HEK293 (cell line): ENCODE results near the gene CCDC120.

Source experiments
- BCL11B ChIP-seq: fragments of 450-650 bp; formaldehyde crosslinking; IDR thresholded peaks from 2 replicates; pipeline ENCODE4 v1.5.1; 2016; ENCODE audit warnings: low read depth, missing biosample characterization, missing genetic modification characterization
- IKZF3 ChIP-seq: fragments of 450-650 bp; IDR thresholded peaks from 2 replicates; pipeline ENCODE4 v1.5.0; 2018; ENCODE audit warnings: missing biosample characterization, mild to moderate bottlenecking, missing genetic modification characterization, moderate library complexity
- YY1 ChIP-seq: fragments of 450-650 bp; formaldehyde crosslinking; IDR thresholded peaks from 2 replicates; pipeline ENCODE4 v1.5.1; 2018; ENCODE audit warnings: missing biosample characterization, missing genetic modification characterization
- YY2 ChIP-seq: fragments of 450-650 bp; formaldehyde crosslinking; IDR thresholded peaks from 2 replicates; pipeline ENCODE4 v1.5.1; 2016; ENCODE audit warnings: missing biosample characterization, missing genetic modification characterization
- ZBTB20 ChIP-seq: fragments of 450-650 bp; formaldehyde crosslinking; IDR thresholded peaks from 2 replicates; pipeline ENCODE4 v1.5.1; 2016; ENCODE audit warnings: missing biosample characterization, missing genetic modification characterization
- ZFP37 ChIP-seq: fragments of 450-650 bp; formaldehyde crosslinking; IDR thresholded peaks from 2 replicates; pipeline ENCODE4 v1.5.1; 2016; ENCODE audit warnings: missing biosample characterization, missing genetic modification characterization
- ZFP41 ChIP-seq: fragments of 450-650 bp; formaldehyde crosslinking; IDR thresholded peaks from 2 replicates; pipeline ENCODE4 v1.5.1; 2016; ENCODE audit warnings: missing biosample characterization, missing genetic modification characterization, borderline replicate concordance
- ZNF112 ChIP-seq: fragments of 450-650 bp; formaldehyde crosslinking; IDR thresholded peaks from 2 replicates; pipeline ENCODE4 v1.5.0; 2017; ENCODE audit warnings: missing biosample characterization, missing genetic modification characterization
- ZNF121 ChIP-seq: fragments of 450-650 bp; formaldehyde crosslinking; IDR thresholded peaks from 2 replicates; pipeline ENCODE4 v1.5.1; 2016; ENCODE audit warnings: missing biosample characterization, missing genetic modification characterization
- ZNF132 ChIP-seq: fragments of 450-650 bp; formaldehyde crosslinking; IDR thresholded peaks from 2 replicates; pipeline ENCODE4 v1.5.1; 2017; ENCODE audit warnings: missing biosample characterization, missing genetic modification characterization, borderline replicate concordance
- ZNF157 ChIP-seq: fragments of 450-650 bp; formaldehyde crosslinking; IDR thresholded peaks from 2 replicates; pipeline ENCODE4 v1.5.1; 2016; ENCODE audit warnings: missing biosample characterization, missing genetic modification characterization
- ZNF23 ChIP-seq: fragments of 450-650 bp; formaldehyde crosslinking; IDR thresholded peaks from 2 replicates; pipeline ENCODE4 v1.5.1; 2016; ENCODE audit warnings: missing biosample characterization, missing genetic modification characterization, borderline replicate concordance
- ZNF366 ChIP-seq: fragments of 450-650 bp; formaldehyde crosslinking; conservative IDR thresholded peaks from 2 replicates; pipeline ENCODE4 v1.5.1; 2016; ENCODE audit warnings: missing biosample characterization, missing genetic modification characterization
- ZNF404 ChIP-seq: fragments of 450-650 bp; formaldehyde crosslinking; IDR thresholded peaks from 2 replicates; pipeline ENCODE4 v1.5.1; 2017; ENCODE audit warnings: missing biosample characterization, missing genetic modification characterization
- ZNF426 ChIP-seq: fragments of 450-650 bp; formaldehyde crosslinking; IDR thresholded peaks from 2 replicates; pipeline ENCODE4 v1.5.1; 2017; ENCODE audit warnings: missing biosample characterization, missing genetic modification characterization, mild to moderate bottlenecking, inconsistent platforms, moderate library complexity
- ZNF544 ChIP-seq: fragments of 450-650 bp; formaldehyde crosslinking; IDR thresholded peaks from 2 replicates; pipeline ENCODE4 v1.5.0; 2017; ENCODE audit warnings: missing biosample characterization, missing genetic modification characterization
- ZNF560 ChIP-seq: fragments of 450-650 bp; formaldehyde crosslinking; IDR thresholded peaks from 2 replicates; pipeline ENCODE4 v1.5.1; 2017; ENCODE audit warnings: missing biosample characterization, missing genetic modification characterization, borderline replicate concordance
- ZNF596 ChIP-seq: fragments of 450-650 bp; IDR thresholded peaks from 2 replicates; pipeline ENCODE4 v1.5.0; 2018; ENCODE audit warnings: missing biosample characterization, mild to moderate bottlenecking, missing genetic modification characterization, moderate library complexity
- ZNF664 ChIP-seq: fragments of 450-650 bp; formaldehyde crosslinking; IDR thresholded peaks from 2 replicates; pipeline ENCODE4 v1.5.1; 2016; ENCODE audit warnings: missing biosample characterization, missing genetic modification characterization
- ZNF776 ChIP-seq: fragments of 450-650 bp; formaldehyde crosslinking; IDR thresholded peaks from 2 replicates; pipeline ENCODE4 v1.5.0; 2017; ENCODE audit warnings: missing biosample characterization, missing genetic modification characterization, borderline replicate concordance
- ZNF791 ChIP-seq: fragments of 450-650 bp; formaldehyde crosslinking; IDR thresholded peaks from 2 replicates; pipeline ENCODE4 v1.5.1; 2016; ENCODE audit warnings: missing biosample characterization, missing genetic modification characterization
- TF ChIP-seq, protein P1 (sequence below): fragments of 450-650 bp; formaldehyde crosslinking; IDR thresholded peaks from 2 replicates; pipeline ENCODE4 v1.5.1; 2016; ENCODE audit warnings: missing biosample characterization, missing genetic modification characterization
- TF ChIP-seq, protein P2 (sequence below): fragments of 450-650 bp; formaldehyde crosslinking; IDR thresholded peaks from 2 replicates; pipeline ENCODE4 v1.5.1; 2016; ENCODE audit warnings: missing biosample characterization, missing genetic modification characterization
- TF ChIP-seq, protein P3 (sequence below): IDR thresholded peaks from 2 replicates; pipeline ENCODE4 v1.6.1; 2011; ENCODE audit warnings: mild to moderate bottlenecking, low read depth, low read length, borderline replicate concordance
- TF ChIP-seq, protein P4 (sequence below): fragments of 450-650 bp; formaldehyde crosslinking; IDR thresholded peaks from 2 replicates; pipeline ENCODE4 v1.5.1; 2016; ENCODE audit warnings: missing biosample characterization, missing genetic modification characterization, borderline replicate concordance
- TF ChIP-seq, protein P5 (sequence below): fragments of 450-650 bp; formaldehyde crosslinking; IDR thresholded peaks from 2 replicates; pipeline ENCODE4 v1.5.1; 2016; ENCODE audit warnings: missing biosample characterization, missing genetic modification characterization

CCDC120 gene

DNA sequence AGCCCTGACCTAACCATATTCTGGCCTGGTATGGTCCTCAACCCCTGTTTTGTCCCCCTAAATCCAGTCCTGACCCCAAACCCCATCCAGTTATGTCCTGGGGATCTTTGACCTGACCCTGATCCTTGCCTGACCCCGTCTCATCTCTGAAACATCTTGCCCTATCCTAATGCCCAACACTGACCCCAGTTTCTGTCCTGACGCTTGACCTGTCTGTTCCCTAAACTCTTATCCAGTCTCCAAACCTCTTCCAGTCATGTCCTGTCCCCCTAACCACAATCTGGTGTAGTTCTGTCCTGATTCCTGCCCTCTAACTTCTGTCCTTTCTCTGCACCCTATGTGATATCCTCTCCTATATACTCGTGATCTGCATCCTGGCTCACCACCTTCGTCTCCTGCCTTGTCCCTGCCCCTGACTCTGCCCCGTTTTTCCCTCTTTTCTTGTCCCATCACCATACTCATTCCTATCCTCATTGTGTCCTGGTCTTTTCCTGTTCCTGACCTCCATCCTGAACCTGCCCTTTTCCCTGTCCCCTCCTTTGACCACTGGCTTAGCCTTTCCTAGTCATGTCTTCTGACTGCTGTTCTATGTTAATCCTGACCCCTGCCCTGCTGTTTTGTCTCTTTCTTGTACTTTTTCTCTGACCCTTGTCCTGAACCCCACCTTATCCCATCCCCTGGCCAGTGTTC is 4.6 kb upstream of the CCDC120 start (continued):
- TF ChIP-seq, protein P1, sequence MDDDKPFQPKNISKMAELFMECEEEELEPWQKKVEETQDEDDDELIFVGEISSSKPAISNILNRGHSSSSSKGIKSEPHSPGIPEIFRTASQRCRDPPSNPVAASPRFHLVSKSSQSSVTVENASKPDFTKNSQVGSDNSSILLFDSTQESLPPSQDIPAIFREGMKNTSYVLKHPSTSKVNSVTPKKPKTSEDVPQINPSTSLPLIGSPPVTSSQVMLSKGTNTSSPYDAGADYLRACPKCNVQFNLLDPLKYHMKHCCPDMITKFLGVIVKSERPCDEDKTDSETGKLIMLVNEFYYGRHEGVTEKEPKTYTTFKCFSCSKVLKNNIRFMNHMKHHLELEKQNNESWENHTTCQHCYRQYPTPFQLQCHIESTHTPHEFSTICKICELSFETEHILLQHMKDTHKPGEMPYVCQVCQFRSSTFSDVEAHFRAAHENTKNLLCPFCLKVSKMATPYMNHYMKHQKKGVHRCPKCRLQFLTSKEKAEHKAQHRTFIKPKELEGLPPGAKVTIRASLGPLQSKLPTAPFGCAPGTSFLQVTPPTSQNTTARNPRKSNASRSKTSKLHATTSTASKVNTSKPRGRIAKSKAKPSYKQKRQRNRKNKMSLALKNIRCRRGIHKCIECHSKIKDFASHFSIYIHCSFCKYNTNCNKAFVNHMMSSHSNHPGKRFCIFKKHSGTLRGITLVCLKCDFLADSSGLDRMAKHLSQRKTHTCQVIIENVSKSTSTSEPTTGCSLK (tag by site-specific recombination), result no peak
- no peak for TF ChIP-seq YY1 (tag by site-specific recombination)
- TF ChIP-seq, protein P2, sequence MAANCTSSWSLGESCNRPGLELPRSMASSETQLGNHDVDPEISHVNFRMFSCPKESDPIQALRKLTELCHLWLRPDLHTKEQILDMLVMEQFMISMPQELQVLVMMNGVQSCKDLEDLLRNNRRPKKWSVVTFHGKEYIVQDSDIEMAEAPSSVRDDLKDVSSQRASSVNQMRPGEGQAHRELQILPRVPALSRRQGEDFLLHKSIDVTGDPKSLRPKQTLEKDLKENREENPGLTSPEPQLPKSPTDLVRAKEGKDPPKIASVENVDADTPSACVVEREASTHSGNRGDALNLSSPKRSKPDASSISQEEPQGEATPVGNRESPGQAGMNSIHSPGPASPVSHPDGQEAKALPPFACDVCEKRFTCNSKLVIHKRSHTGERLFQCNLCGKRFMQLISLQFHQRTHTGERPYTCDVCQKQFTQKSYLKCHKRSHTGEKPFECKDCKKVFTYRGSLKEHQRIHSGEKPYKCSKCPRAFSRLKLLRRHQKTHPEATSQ (tag by site-specific recombination), result peak; percentile 23; the same call in 1 of the 2 replicates
- no peak for TF ChIP-seq ZNF157 (tag by site-specific recombination)
- no peak for TF ChIP-seq ZNF121
- no peak for TF ChIP-seq ZNF404 (tag by site-specific recombination)
- no peak for TF ChIP-seq ZNF664 (tag by site-specific recombination)
- no peak for TF ChIP-seq ZNF132 (tag by site-specific recombination)
- TF ChIP-seq IKZF3 (tag by site-specific recombination), result no peak
- TF ChIP-seq ZNF366 (tag by site-specific recombination), result peak; percentile 38
- TF ChIP-seq, protein P3, sequence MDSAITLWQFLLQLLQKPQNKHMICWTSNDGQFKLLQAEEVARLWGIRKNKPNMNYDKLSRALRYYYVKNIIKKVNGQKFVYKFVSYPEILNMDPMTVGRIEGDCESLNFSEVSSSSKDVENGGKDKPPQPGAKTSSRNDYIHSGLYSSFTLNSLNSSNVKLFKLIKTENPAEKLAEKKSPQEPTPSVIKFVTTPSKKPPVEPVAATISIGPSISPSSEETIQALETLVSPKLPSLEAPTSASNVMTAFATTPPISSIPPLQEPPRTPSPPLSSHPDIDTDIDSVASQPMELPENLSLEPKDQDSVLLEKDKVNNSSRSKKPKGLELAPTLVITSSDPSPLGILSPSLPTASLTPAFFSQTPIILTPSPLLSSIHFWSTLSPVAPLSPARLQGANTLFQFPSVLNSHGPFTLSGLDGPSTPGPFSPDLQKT, result no peak
- no peak for TF ChIP-seq ZFP41
- no peak for TF ChIP-seq ZFP37 (tag by site-specific recombination)
- TF ChIP-seq, protein P4, sequence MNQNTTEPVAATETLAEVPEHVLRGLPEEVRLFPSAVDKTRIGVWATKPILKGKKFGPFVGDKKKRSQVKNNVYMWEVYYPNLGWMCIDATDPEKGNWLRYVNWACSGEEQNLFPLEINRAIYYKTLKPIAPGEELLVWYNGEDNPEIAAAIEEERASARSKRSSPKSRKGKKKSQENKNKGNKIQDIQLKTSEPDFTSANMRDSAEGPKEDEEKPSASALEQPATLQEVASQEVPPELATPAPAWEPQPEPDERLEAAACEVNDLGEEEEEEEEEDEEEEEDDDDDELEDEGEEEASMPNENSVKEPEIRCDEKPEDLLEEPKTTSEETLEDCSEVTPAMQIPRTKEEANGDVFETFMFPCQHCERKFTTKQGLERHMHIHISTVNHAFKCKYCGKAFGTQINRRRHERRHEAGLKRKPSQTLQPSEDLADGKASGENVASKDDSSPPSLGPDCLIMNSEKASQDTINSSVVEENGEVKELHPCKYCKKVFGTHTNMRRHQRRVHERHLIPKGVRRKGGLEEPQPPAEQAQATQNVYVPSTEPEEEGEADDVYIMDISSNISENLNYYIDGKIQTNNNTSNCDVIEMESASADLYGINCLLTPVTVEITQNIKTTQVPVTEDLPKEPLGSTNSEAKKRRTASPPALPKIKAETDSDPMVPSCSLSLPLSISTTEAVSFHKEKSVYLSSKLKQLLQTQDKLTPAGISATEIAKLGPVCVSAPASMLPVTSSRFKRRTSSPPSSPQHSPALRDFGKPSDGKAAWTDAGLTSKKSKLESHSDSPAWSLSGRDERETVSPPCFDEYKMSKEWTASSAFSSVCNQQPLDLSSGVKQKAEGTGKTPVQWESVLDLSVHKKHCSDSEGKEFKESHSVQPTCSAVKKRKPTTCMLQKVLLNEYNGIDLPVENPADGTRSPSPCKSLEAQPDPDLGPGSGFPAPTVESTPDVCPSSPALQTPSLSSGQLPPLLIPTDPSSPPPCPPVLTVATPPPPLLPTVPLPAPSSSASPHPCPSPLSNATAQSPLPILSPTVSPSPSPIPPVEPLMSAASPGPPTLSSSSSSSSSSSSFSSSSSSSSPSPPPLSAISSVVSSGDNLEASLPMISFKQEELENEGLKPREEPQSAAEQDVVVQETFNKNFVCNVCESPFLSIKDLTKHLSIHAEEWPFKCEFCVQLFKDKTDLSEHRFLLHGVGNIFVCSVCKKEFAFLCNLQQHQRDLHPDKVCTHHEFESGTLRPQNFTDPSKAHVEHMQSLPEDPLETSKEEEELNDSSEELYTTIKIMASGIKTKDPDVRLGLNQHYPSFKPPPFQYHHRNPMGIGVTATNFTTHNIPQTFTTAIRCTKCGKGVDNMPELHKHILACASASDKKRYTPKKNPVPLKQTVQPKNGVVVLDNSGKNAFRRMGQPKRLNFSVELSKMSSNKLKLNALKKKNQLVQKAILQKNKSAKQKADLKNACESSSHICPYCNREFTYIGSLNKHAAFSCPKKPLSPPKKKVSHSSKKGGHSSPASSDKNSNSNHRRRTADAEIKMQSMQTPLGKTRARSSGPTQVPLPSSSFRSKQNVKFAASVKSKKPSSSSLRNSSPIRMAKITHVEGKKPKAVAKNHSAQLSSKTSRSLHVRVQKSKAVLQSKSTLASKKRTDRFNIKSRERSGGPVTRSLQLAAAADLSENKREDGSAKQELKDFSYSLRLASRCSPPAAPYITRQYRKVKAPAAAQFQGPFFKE, result no peak
- no peak for TF ChIP-seq YY2 (tag by site-specific recombination)
- no peak for TF ChIP-seq ZNF544 (tag by site-specific recombination)
- TF ChIP-seq ZNF560, result no peak
- no peak; the same call in 1 of the 2 replicates for TF ChIP-seq BCL11B (tag by site-specific recombination)
- no peak for TF ChIP-seq ZNF23 (tag by site-specific recombination)
- no peak for TF ChIP-seq ZNF791 (tag by site-specific recombination)
- TF ChIP-seq, protein P5, sequence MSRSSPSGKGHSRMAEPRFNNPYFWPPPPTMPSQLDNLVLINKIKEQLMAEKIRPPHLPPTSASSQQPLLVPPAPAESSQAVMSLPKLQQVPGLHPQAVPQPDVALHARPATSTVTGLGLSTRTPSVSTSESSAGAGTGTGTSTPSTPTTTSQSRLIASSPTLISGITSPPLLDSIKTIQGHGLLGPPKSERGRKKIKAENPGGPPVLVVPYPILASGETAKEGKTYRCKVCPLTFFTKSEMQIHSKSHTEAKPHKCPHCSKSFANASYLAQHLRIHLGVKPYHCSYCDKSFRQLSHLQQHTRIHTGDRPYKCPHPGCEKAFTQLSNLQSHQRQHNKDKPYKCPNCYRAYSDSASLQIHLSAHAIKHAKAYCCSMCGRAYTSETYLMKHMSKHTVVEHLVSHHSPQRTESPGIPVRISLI, result no peak
- peak; percentile 7; the same call in 1 of the 2 replicates for TF ChIP-seq ZBTB20 (tag by site-specific recombination)
- TF ChIP-seq ZNF426 (tag by site-specific recombination), result no peak
- TF ChIP-seq ZNF112 (tag by site-specific recombination), result no peak
- TF ChIP-seq ZNF596, result no peak
- TF ChIP-seq ZNF776 (tag by site-specific recombination), result no peak
